HuH-7.5 (cell line): ENCODE data around the gene EML4.
"Not testable (repeated sequence)": the region's sequence is repeated elsewhere in the genome, so short reads cannot be mapped to it uniquely, and the experiment has no call there.

ENCODE experiments used
- DNase-seq: peaks from one replicate; pipeline ENCODE4 v3.0.0; 2011; ENCODE audit warnings: low spot score

Gene EML4

GRCh38 chr2:42169100-42169873, at the start of gene EML4:
Gene EML4, plus strand, starts transcription at chr2:42169353. Its CDS starts 259 bp downstream, at chr2:42169612.
- peak; percentile 72 for DNase-seq

- DNase-seq = no peak
Observed at GRCh38 chr2:42123426-42123825, 45.7 kb upstream of the EML4 start.

- DNase-seq = no peak
Observed at GRCh38 chr2:42124011-42124785, 45.0 kb upstream of the EML4 start.

GRCh38 chr2:42125841-42126594, 43.1 kb upstream of the EML4 start:
- no peak for DNase-seq

GRCh38 chr2:42126873-42127272, 42.3 kb upstream of the EML4 start:
- DNase-seq = not testable (repeated sequence)

GRCh38 chr2:42127425-42128424, 41.4 kb upstream of the EML4 start:
- DNase-seq = no peak

GRCh38 chr2:42128721-42129486, 40.2 kb upstream of the EML4 start:
- DNase-seq = no peak

- no peak for DNase-seq
Observed at GRCh38 chr2:42129487-42129852, 39.7 kb upstream of the EML4 start.

GRCh38 chr2:42129947-42130346, 39.2 kb upstream of the EML4 start:
- DNase-seq = no peak

GRCh38 chr2:42130858-42131257, 38.3 kb upstream of the EML4 start:
- DNase-seq = not testable (repeated sequence)

GRCh38 chr2:42132191-42132965, 36.8 kb upstream of the EML4 start:
- no peak for DNase-seq

- DNase-seq = peak; percentile 43
Observed at GRCh38 chr2:42132966-42133641, 36.0 kb upstream of the EML4 start.

- no peak for DNase-seq
Observed at GRCh38 chr2:42133771-42134195, 35.4 kb upstream of the EML4 start.

GRCh38 chr2:42134401-42134932, 34.7 kb upstream of the EML4 start:
- DNase-seq = not testable (repeated sequence)

- DNase-seq = no peak
Observed at GRCh38 chr2:42135381-42136312, 33.5 kb upstream of the EML4 start.

- no peak for DNase-seq
Observed at GRCh38 chr2:42136782-42137124, 32.4 kb upstream of the EML4 start.

GRCh38 chr2:42137125-42137841, 31.9 kb upstream of the EML4 start:
- no peak for DNase-seq
